BLaER1 (cell line): Measurements from ENCODE around the gene MVK.

Source experiments
- H3K27ac ChIP-seq: shearing (Covaris generic); formaldehyde crosslinking; 2 replicates; pipeline ENCODE4 v1.8.1; 2022
- H3K27me3 ChIP-seq: shearing (Covaris generic); formaldehyde crosslinking; 2 replicates; pipeline ENCODE4 v1.8.1; 2022
- H3K36me3 ChIP-seq: shearing (Covaris generic); formaldehyde crosslinking; 2 replicates; pipeline ENCODE4 v1.8.1; 2022
- H3K4me1 ChIP-seq: shearing (Covaris generic); formaldehyde crosslinking; 2 replicates; pipeline ENCODE4 v1.8.1; 2022
- H3K4me2 ChIP-seq: shearing (Covaris generic); formaldehyde crosslinking; 2 replicates; pipeline ENCODE4 v1.8.1; 2022
- H3K4me3 ChIP-seq: shearing (Covaris generic); formaldehyde crosslinking; 2 replicates; pipeline ENCODE4 v1.8.1; 2022
- H3K9ac ChIP-seq: shearing (Covaris generic); formaldehyde crosslinking; 2 replicates; pipeline ENCODE4 v1.8.1; 2022
- H3K9me3 ChIP-seq: shearing (Covaris generic); formaldehyde crosslinking; 2 replicates; pipeline ENCODE4 v1.8.1; 2022
- H4K20me1 ChIP-seq: shearing (Covaris generic); formaldehyde crosslinking; 2 replicates; pipeline ENCODE4 v1.8.1; 2022
- Cebpa-rat ChIP-seq: shearing (Covaris generic); IDR thresholded peaks from 2 replicates; pipeline ENCODE4 v1.8.1; 2022

Gene MVK

GRCh38 chr12:109534456-109534855, 39.1 kb upstream of the MVK start:
- no peaks in the 10 kb centered on the region for H3K27me3 ChIP-seq
- no peaks in the 10 kb centered on the region for H3K4me1 ChIP-seq
- H3K36me3 ChIP-seq, result peaks cover 56% of the 10 kb centered on the region
- no peak for TF ChIP-seq Cebpa-rat
- no peak overlapping the region for H3K4me3 ChIP-seq
- no peak overlapping the region for H3K27ac ChIP-seq
- no peaks in the 10 kb centered on the region; the same call in 1 of the 2 replicates for H4K20me1 ChIP-seq
- no peaks in the 10 kb centered on the region for H3K9me3 ChIP-seq
- no peak overlapping the region for H3K9ac ChIP-seq
- H3K4me2 ChIP-seq, result no peak overlapping the region

- Histone ChIP-seq H3K9ac (no peak overlapping the region), H3K9me3 (no peaks in the 10 kb centered on the region), H3K27me3 (no peaks in the 10 kb centered on the region), H4K20me1 (no peaks in the 10 kb centered on the region; the same call in 1 of the 2 replicates), H3K27ac (no peak overlapping the region), H3K4me1 (no peaks in the 10 kb centered on the region), H3K4me2 (no peak overlapping the region), H3K4me3 (no peak overlapping the region), H3K36me3 (peaks cover 48% of the 10 kb centered on the region)
- no peak for TF ChIP-seq Cebpa-rat
Measured at GRCh38 chr12:109535231-109535862, 38.2 kb upstream of the MVK start.

- TF ChIP-seq Cebpa-rat, result no peak
- Histone ChIP-seq H4K20me1 (no peaks in the 10 kb centered on the region; the same call in 1 of the 2 replicates), H3K36me3 (peaks cover 42% of the 10 kb centered on the region), H3K4me3 (no peak overlapping the region), H3K27ac (no peak overlapping the region), H3K27me3 (no peaks in the 10 kb centered on the region), H3K9ac (no peak overlapping the region), H3K4me1 (no peaks in the 10 kb centered on the region), H3K9me3 (no peaks in the 10 kb centered on the region), H3K4me2 (no peak overlapping the region)
Measured at GRCh38 chr12:109535863-109536250, 37.7 kb upstream of the MVK start.

- TF ChIP-seq Cebpa-rat, result no peak
- Histone ChIP-seq H3K9me3 (no peaks in the 10 kb centered on the region), H3K9ac (no peak overlapping the region), H4K20me1 (no peaks in the 10 kb centered on the region; the same call in 1 of the 2 replicates), H3K4me2 (no peak overlapping the region), H3K36me3 (peaks cover 31% of the 10 kb centered on the region; the same call in 1 of the 2 replicates), H3K4me1 (no peaks in the 10 kb centered on the region), H3K27me3 (no peaks in the 10 kb centered on the region), H3K27ac (no peak overlapping the region), H3K4me3 (no peak overlapping the region)
Measured at GRCh38 chr12:109537136-109537535, 36.5 kb upstream of the MVK start.

- Histone ChIP-seq H3K36me3 (peaks cover 23% of the 10 kb centered on the region; the same call in 1 of the 2 replicates), H3K9me3 (no peaks in the 10 kb centered on the region), H3K9ac (no peak overlapping the region), H3K4me1 (no peaks in the 10 kb centered on the region), H3K4me3 (no peak overlapping the region), H3K27ac (no peak overlapping the region), H3K4me2 (no peak overlapping the region), H3K27me3 (no peaks in the 10 kb centered on the region), H4K20me1 (no peaks in the 10 kb centered on the region)
- TF ChIP-seq Cebpa-rat, result no peak
Measured at GRCh38 chr12:109538191-109538863, 35.3 kb upstream of the MVK start.

- Histone ChIP-seq H4K20me1 (no peaks in the 10 kb centered on the region), H3K9ac (no peak overlapping the region), H3K27me3 (no peaks in the 10 kb centered on the region), H3K36me3 (peaks cover 11% of the 10 kb centered on the region; the same call in 1 of the 2 replicates), H3K4me1 (no peaks in the 10 kb centered on the region), H3K4me3 (no peak overlapping the region), H3K9me3 (no peaks in the 10 kb centered on the region), H3K4me2 (no peak overlapping the region), H3K27ac (no peak overlapping the region)
- TF ChIP-seq Cebpa-rat, result no peak
Measured at GRCh38 chr12:109539508-109539907, 34.1 kb upstream of the MVK start.

- Histone ChIP-seq H3K27me3 (no peaks in the 10 kb centered on the region), H3K4me1 (peaks cover 10% of the 10 kb centered on the region), H3K27ac (no peak overlapping the region)
Measured at GRCh38 chr12:109540526-109541412, 32.8 kb upstream of the MVK start.

GRCh38 chr12:109541413-109541726, 32.2 kb upstream of the MVK start:
- Histone ChIP-seq H3K27me3 (no peaks in the 10 kb centered on the region), H3K27ac (no peak overlapping the region)
- no peak for TF ChIP-seq Cebpa-rat

More at GRCh38 chr12:109540526-109541412, 32.8 kb upstream of the MVK start:
- Histone ChIP-seq H3K4me3 (no peak overlapping the region), H4K20me1 (no peaks in the 10 kb centered on the region), H3K36me3 (no peaks in the 10 kb centered on the region), H3K9ac (no peak overlapping the region), H3K9me3 (no peaks in the 10 kb centered on the region), H3K4me2 (no peak overlapping the region)
- no peak for TF ChIP-seq Cebpa-rat

GRCh38 chr12:109542014-109542413, 31.6 kb upstream of the MVK start:
- no peak overlapping the region for H3K27ac ChIP-seq
- no peak overlapping the region for H3K9ac ChIP-seq
- no peaks in the 10 kb centered on the region for H3K9me3 ChIP-seq
- no peak overlapping the region for H3K4me3 ChIP-seq
- H3K27me3 ChIP-seq, result no peaks in the 10 kb centered on the region
- H3K36me3 ChIP-seq, result no peaks in the 10 kb centered on the region
- no peak overlapping the region for H3K4me2 ChIP-seq
- no peak for TF ChIP-seq Cebpa-rat
- H4K20me1 ChIP-seq, result no peaks in the 10 kb centered on the region
- peaks cover 11% of the 10 kb centered on the region for H3K4me1 ChIP-seq

More at GRCh38 chr12:109541413-109541726, 32.2 kb upstream of the MVK start:
- Histone ChIP-seq H3K4me3 (no peak overlapping the region), H3K9me3 (no peaks in the 10 kb centered on the region), H4K20me1 (no peaks in the 10 kb centered on the region), H3K9ac (no peak overlapping the region), H3K36me3 (no peaks in the 10 kb centered on the region), H3K4me1 (peaks cover 10% of the 10 kb centered on the region), H3K4me2 (no peak overlapping the region)

GRCh38 chr12:109542876-109543275, 30.7 kb upstream of the MVK start:
- TF ChIP-seq Cebpa-rat, result no peak
- no peaks in the 10 kb centered on the region for H3K36me3 ChIP-seq
- H3K4me3 ChIP-seq, result no peak overlapping the region
- peaks cover 20% of the 10 kb centered on the region for H3K4me1 ChIP-seq
- H3K9ac ChIP-seq, result no peak overlapping the region
- H3K4me2 ChIP-seq, result no peak overlapping the region
- no peaks in the 10 kb centered on the region for H3K9me3 ChIP-seq
- H3K27ac ChIP-seq, result no peak overlapping the region
- H3K27me3 ChIP-seq, result no peaks in the 10 kb centered on the region
- H4K20me1 ChIP-seq, result no peaks in the 10 kb centered on the region
